SU-DHL-6 (cell line): Measurements from ENCODE around the gene SGSM1.

Experiments used
- CTCF ChIP-seq: fragments of 200-600 bp; sonication (generic); IDR thresholded peaks from one replicate; pipeline ENCODE4 v1.5.1; 2017; ENCODE audit warnings: antibody characterized with exemption, mild to moderate bottlenecking, low read length, moderate library complexity; ENCODE audit not compliant: insufficient read depth, poor library complexity, severe bottlenecking
- EZH2phosphoT487 ChIP-seq: fragments of 200-600 bp; sonication (generic), shearing (Covaris generic); conservative IDR thresholded peaks from 2 replicates; pipeline ENCODE4 v1.6.1; 2018; ENCODE audit warnings: mild to moderate bottlenecking, antibody characterized with exemption, low read length, moderate library complexity, mixed read lengths

GRCh38 chr22:24807284-24807950 lies 1.4 kb downstream of the SGSM1 start:
- TF ChIP-seq CTCF = no peak
- TF ChIP-seq EZH2phosphoT487 = no peak
